ENCODE results near the gene ACOX2. TPM values are rescaled to one million over a fixed set of nuclear protein-coding genes. Genes with fewer than 3 reads are reported as not detected.

ACOX2 gene
- total and polyA plus RNA-seq, 10 of the 15 experiments (the other 5 are each of a cell fraction or from before 2014, with no cell fraction given), result 0.72 TPM; not detected in 9

DNA sequence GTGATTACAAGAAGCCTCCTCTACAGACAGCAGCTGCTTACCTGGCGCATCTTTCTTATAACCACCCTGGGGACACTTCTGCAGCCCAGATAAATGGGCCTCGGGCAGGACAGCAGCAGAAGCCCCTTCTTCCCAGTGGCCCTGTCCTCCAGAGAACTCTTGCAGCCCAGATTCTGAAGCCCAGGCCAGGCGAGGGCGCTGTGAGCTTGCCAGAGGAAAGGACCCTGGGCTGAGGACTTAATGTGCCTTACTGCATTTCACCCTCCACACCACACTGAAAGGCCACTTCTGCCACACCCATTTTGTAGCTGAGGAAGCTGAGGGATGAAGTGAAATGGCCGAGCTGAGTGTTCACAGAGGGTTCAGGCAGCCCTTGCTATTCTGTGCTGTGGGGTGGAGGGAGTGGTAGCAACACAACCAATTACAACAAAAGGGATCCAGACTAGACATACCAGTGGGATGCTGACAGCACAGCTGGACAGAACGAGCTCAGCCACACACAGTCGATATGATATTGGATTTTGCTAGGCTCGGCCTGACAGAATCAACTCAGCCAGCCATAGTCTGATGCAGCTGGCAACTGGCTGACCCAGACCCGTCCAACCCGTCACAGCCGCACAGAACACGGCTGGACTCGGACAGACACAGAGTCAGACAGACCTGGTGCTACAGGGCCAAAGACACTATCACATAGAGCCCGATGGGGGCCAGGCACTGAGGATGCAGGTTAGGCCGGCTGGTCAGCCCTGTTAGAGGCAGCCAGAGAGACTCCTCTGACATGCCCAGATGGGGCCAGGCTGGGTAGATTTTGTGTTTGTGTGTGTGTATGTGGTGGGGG, 7.3 kb downstream of the ACOX2 start:
- intact Hi-C loops (cut with micrococcal nuclease; ENCODE audit: unreplicated experiment), result loop anchor here (5.0 kb wide), 1 partner anchor 97 kb away; the partner anchor contains the start of gene PDHB
- Histone ChIP-seq H2AFZ (ENCODE audit: control insufficient read depth, low read depth, low read length) (no peak overlapping the region), H3K4me1 (ENCODE audit: control insufficient read depth, insufficient read depth, low read length) (no peaks in the 10 kb centered on the region), H3K4me2 (ENCODE audit: control insufficient read depth, insufficient read depth) (no peak overlapping the region), H3K9me3 (replicated peaks; ENCODE audit: control insufficient read depth, insufficient read depth, low read length) (no peaks in the 10 kb centered on the region), H3K9ac (ENCODE audit: control insufficient read depth, insufficient read depth, low read length) (no peak overlapping the region), H3K79me2 (ENCODE audit: control insufficient read depth, insufficient read depth, low read length) (no peaks in the 10 kb centered on the region), H4K20me1 (ENCODE audit: control insufficient read depth, insufficient read depth) (no peaks in the 10 kb centered on the region), H3K27me3 (replicated peaks in 1 of 2; ENCODE audit: control insufficient read depth in 2 of 2, insufficient read depth in 2 of 2, low read length in 1 of 2) (no peaks in the 10 kb centered on the region), H3K27ac (ENCODE audit: control insufficient read depth, insufficient read depth) (no peak overlapping the region), H3K36me3 (ENCODE audit: control insufficient read depth in 2 of 2, insufficient read depth in 2 of 2, low read length in 1 of 2) (no peaks in the 10 kb centered on the region), H3K4me3 (no peak overlapping the region)
- ChIA-PET SMC1A (ENCODE audit: uncharacterized antibody, unreplicated experiment) (interaction anchor here (0.5 to 2.2 kb wide), 5 partner anchors 9 to 566 kb away, joined by 3 to 7 read pairs (median 3); partner anchors contain the start of gene KCTD6), CTCF (interaction anchor here (0.5 to 4.5 kb wide), 15 partner anchors 9 to 223 kb away, joined by 3 to 25 read pairs (median 3); partner anchors contain the start of genes HTD2, KCTD6 and RPP14), RAD21 (ENCODE audit: unreplicated experiment) (interaction anchor here (0.8 to 1.1 kb wide), 3 partner anchors 194 to 353 kb away, joined by 3 to 4 read pairs (median 3); partner anchors contain the start of genes HTD2 and RPP14), POLR2A (no interaction called here)
- BruUV-seq (replicated peaks), result no TSS peak
- TF ChIP-seq, protein P1, sequence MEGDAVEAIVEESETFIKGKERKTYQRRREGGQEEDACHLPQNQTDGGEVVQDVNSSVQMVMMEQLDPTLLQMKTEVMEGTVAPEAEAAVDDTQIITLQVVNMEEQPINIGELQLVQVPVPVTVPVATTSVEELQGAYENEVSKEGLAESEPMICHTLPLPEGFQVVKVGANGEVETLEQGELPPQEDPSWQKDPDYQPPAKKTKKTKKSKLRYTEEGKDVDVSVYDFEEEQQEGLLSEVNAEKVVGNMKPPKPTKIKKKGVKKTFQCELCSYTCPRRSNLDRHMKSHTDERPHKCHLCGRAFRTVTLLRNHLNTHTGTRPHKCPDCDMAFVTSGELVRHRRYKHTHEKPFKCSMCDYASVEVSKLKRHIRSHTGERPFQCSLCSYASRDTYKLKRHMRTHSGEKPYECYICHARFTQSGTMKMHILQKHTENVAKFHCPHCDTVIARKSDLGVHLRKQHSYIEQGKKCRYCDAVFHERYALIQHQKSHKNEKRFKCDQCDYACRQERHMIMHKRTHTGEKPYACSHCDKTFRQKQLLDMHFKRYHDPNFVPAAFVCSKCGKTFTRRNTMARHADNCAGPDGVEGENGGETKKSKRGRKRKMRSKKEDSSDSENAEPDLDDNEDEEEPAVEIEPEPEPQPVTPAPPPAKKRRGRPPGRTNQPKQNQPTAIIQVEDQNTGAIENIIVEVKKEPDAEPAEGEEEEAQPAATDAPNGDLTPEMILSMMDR (IDR thresholded peaks at IDR 0.05 in 2 of 3, conservative IDR thresholded peaks at IDR 0.05 in 1 of 3; ENCODE audit: control insufficient read depth in 2 of 3, extremely low read depth in 1 of 3, insufficient read depth in 1 of 3, low read depth in 3 of 3, low read length in 3 of 3), result peak; percentile 29 to 37 (median 35); a peak in 3 of 6 replicates
- TF ChIP-seq ATF7 (IDR thresholded peaks at IDR 0.05; ENCODE audit: low read depth) (no peak), ZNF622 (IDR thresholded peaks at IDR 0.05) (no peak), RBBP5 (conservative IDR thresholded peaks at IDR 0.05) (no peak), RELA (IDR thresholded peaks at IDR 0.05; ENCODE audit: borderline replicate concordance, partially characterized antibody) (no peak), RAD21 (IDR thresholded peaks at IDR 0.05; ENCODE audit: insufficient read depth, low read depth, low read length) (0 out of 2 replicates have a peak, but pooled peaks have one; percentile 26)
- in situ Hi-C loops (cut with MboI), result loop anchor here (5.0 to 10.0 kb wide), 2 partner anchors 205 to 347 kb away; no protein-coding TSS in a partner anchor
- FAIRE-seq, result no peak
- peak; percentile 36; the same call in 2 of the 3 replicates for ATAC-seq
- no peak for DNase-seq (ENCODE audit: low read depth, low spot score)
- WGBS (ENCODE audit: insufficient coverage, insufficient replicate concordance, low lambda C conversion rate, missing lambda C conversion rate), result 37% methylated on average over 15 of the region's 15 CpGs
